Measurements from ENCODE around the gene PRTG.

GRCh38 chr15:55618387-55618786 lies 124.6 kb downstream of the PRTG start:
- TF ChIP-seq FOXA1 (IDR thresholded peaks at IDR 0.05; ENCODE audit: borderline replicate concordance): no peak
- no peak for TF ChIP-seq TBP (optimal IDR thresholded peaks at IDR 0.05; ENCODE audit: low read depth, low read length)
- no peak for TF ChIP-seq IRF9 (tag; IDR thresholded peaks at IDR 0.05)
- no peak for TF ChIP-seq ZNF76 (CRISPR knock-in tag; IDR thresholded peaks at IDR 0.05; ENCODE audit: borderline replicate concordance)
- TF ChIP-seq PHF20 (IDR thresholded peaks at IDR 0.05; ENCODE audit: partially characterized antibody): no peak
- no peak for TF ChIP-seq EP300 (IDR thresholded peaks at IDR 0.05; ENCODE audit: low read length)

Measured in K562 (cell line).